Activated CD4-positive, alpha-beta T cell treated with anti-CD3 and anti-CD28 coated beads, Interleukin-2, amount 50 U/mL, for 48 hours (primary cell): Measurements from ENCODE around the gene SLC39A7.
"Not testable (repeated sequence)": the region's sequence is repeated elsewhere in the genome, so short reads cannot be mapped to it uniquely, and the experiment has no call there.

Experiments
- DNase-seq, 2 experiments: peaks; one replicate each; pipeline ENCODE4 v3.0.0-alpha.2; 2020

The SLC39A7 gene

DNA sequence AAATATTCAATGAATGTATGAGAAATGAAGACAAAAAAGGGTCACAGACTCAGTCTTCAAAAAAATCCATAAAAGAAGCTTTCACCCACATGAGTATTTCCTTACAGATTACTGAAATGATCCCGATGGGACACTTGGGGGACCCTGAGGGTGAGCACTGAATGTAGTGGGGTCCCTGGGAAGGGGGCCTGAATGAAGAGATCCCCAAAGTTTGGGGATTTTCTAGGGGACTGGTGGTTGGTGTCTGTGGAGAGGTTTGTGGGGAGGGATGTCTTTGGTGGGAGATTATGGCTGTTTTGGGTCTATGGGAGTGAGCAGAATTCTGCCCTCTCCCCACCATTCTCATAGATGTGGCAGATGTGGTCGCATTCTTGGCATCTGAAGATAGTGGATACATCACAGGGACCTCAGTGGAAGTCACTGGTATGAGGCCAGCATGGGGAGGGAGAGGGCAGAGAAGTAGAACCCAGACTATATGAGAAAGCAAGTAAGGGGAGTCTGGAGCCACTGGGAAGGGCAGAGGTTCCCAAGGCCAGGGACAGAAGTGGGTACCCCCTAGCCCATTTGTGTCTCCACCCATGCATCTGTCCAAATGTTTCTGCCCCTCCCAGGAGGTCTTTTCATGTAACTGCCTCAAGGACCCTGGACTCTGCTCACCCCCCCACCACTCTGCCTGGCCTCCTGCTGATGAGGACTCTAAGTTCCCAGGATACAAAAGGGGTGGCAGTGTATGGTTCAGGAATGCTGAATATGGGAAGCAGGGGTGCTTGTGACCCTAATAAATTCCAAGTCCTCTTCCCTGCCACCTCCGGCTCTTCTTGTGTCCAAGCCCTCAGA is 5.6 kb downstream of the SLC39A7 start:
- peak in 1 of 2 experiments; percentile 39 for DNase-seq

DNA sequence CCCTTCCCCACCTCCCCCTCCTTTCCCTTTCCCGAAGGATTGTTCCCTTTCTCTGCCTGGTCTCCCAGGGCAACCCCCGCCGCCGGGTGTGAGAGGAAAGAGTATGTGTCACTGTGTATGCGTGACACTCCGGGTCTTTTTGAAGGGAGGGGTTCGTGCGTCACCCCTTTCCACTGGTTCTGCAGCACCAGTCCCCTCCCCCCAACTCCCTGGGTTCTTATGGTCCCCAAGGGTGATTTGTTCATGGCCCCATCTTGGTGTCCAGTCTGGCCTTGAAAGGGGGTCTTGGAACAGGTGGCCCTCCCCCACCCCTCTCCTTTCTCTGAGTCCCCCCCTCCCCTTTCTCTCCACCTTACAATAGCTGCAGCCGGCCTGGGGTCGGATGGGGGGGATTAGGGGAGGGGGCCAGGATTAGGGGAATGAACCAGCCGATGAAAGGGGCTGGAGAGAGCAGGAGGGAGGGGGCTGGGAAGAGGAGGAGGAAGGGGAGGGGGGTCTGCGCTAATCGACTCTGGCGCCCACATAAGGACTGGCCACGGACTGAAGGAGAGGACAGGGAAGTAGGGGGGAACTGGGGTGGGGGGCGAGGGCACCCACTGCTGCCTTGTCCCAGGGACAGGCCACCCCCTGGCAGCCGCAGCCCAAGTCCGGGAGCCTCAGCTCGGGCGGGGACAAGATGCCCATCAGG is 6.3 kb downstream of the SLC39A7 start:
- DNase-seq, result peak in 1 of 2 experiments; percentile 22

DNA sequence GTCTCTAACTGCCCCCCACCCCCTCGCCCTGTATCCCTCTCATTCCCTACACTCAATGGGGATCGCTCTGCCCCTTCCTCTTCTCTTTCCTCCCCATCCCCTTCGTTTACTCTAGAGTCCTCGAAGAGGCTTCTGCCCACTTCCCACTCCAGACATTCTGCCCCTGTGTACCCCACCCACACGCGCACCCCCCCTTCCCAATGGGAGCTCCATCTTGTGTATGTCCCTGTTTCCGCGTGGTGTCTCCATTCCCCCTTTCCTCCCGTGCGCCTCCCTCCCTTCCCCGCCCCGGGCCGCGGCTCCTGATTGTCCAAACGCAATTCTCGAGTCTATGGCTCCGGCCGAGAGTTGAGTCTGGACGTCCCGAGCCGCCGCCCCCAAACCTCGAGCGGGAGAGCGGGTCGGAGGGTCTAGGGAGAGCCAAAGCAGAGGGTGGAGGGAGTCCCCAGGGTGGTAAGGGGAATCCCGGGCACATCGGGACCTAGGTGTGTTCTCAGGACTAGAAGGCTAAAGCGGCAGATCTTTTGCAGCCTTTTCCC is 7.0 kb downstream of the SLC39A7 start:
- no peak for DNase-seq

DNA sequence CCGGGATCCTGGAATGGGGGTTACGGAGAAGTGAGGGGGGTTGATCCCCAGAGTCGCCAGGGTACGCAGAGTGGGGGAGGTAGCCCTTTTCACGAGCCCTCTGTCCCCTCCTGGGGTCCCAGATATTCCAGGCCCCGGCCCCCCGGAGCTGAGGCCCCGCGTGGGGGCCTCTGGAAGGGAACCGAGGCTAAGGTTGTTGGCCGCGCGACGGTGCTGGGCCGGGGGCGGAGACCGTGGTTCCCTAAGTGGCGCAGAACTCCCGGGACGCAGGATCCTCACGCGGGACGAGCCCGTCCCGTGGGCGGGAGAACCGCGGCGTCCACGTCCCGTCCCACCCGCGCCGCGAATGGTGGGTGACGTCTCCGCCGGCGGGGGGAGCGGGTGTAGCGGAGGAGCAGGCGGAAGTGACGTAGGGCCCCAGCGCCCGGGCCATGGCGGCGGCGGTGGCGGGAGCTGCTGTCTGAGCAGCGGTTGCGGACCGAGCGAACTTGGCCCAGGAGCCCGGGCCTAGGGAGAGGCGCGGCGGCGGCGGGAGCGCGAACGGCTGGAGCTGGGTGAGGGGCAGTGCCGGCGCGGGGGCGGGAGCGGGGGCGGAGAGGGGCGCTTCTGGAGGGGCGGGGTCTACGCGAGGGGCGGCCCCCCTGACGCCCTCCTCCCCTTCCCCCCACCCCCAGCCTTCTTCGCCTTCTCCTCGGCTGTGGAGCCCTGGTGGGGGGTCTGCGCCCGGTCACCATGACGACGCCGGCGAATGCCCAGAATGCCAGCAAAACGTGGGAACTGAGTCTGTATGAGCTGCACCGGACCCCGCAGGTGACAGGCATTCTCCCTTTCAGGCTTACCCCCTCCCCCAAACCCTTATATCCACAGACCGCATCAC is 7.7 kb downstream of the SLC39A7 start, which contains the start of gene RING1:
RING1 (plus strand) TSS at position 410 of the 877 bp plus-strand sequence; CDS start at position 733, 323 bp downstream.
- peak; percentile 82 to 87 for DNase-seq

DNA sequence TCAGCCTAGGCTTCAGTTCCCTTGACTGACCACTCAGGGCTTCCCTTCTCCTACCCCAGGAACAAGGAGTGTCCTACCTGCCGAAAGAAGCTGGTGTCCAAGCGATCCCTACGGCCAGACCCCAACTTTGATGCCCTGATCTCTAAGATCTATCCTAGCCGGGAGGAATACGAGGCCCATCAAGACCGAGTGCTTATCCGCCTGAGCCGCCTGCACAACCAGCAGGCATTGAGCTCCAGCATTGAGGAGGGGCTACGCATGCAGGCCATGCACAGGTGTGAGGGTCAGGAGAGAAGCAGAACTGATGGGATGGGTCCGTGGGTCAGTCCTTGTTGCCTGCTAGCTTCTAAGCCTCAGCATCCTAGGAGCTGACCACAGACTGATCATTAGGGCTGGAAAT is 9.2 kb downstream of the SLC39A7 start:
- DNase-seq, result no peak

DNA sequence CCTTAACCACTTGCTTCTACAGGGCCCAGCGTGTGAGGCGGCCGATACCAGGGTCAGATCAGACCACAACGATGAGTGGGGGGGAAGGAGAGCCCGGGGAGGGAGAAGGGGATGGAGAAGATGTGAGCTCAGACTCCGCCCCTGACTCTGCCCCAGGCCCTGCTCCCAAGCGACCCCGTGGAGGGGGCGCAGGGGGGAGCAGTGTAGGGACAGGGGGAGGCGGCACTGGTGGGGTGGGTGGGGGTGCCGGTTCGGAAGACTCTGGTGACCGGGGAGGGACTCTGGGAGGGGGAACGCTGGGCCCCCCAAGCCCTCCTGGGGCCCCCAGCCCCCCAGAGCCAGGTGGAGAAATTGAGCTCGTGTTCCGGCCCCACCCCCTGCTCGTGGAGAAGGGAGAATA is 10.5 kb downstream of the SLC39A7 start:
- no peak for DNase-seq

DNA sequence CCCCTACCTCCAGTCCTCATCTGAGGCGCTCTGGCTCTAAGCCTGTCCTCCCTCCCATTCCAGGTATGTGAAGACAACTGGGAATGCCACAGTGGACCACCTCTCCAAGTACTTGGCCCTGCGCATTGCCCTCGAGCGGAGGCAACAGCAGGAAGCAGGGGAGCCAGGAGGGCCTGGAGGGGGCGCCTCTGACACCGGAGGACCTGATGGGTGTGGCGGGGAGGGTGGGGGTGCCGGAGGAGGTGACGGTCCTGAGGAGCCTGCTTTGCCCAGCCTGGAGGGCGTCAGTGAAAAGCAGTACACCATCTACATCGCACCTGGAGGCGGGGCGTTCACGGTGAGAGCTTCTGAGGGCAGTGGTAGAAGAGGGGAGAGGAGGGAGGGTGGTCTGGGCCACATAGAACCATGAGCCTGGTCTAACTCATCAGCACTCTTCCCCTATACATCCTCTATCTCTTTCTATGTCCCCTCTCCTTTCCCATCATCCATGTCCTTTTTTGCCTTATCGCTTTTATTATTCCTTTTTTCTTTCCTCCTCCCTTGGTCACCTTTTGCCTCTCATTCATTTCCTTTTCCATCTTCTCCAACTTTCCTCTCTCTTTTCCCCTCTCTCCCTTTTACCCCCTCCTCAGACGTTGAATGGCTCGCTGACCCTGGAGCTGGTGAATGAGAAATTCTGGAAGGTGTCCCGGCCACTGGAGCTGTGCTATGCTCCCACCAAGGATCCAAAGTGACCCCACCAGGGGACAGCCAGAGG is 11.2 kb downstream of the SLC39A7 start:
- DNase-seq, result no peak

DNA sequence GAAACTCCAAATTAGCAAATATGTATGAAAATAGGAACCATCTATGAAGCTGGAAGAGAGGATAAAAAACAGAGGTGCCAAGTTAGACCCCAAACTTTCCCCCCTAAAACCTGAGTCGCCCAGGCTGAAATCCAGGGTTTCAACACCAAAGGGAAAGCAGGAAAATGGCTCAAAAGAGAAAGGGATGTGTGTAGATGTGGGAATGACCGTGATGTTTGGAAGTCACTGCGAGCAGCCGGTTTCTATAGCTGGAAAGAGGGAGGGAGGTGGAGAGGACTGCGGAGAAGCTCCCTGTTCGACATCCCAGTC is 12.1 kb downstream of the SLC39A7 start:
- DNase-seq, result no peak

DNA sequence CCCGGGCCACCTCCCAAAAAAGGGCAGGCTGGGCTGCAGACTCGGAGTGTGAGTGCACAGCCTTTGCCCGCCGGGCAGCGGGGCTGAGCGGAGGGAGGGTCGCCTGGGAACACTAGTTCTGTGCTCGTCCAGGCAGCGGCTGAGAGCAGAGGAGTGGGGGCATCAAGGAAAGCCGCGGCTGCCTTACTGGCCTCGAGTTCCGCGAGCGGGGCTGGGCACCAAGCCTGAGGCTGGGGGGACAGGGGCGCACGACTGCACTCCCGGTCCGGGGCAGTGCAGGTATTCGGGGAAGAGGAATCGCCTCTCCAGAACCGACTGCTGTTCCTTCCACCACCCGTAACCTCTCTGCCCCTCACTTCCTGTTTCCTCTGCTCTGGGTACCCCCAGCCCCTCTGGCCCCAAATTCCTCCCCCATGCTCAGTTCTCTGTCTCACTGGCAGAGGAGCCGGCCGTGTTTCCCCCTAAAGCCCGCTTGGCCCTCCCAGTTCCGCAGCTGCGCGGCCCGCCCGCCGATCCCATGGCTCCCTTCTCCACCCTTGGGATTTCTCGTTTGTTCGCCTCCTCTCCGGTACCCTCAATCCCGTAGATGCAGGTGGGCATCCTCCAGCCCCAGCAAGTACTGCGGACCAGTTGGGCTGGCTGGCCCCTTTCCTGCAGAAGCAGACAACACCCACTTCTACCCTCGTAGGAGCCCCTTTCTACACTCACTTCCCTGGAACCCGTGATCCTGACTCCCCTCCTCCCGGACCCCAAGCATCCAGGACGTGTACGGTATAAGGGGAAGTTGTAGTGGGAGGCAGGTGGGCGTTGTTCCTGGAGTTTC is 12.7 kb downstream of the SLC39A7 start:
- DNase-seq, result peak in 1 of 2 experiments; percentile 36

DNA sequence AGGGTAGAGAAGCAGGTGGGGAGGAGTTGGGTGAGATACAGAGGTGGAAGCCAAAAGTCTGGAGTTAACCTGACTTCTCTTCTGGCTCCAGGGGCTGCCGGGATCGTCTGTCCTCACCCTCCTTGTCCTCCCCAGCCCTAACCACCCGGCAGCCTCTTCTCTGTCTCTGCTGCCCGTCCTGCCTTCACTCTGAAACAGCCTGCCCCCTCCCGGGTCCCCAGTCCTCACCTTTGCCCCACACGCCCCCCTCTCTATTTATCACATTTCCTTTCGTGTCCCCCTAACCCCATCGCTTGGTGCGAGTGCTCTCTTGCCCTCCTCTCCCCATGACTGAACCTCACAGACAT is 13.3 kb downstream of the SLC39A7 start:
- DNase-seq, result no peak

DNA sequence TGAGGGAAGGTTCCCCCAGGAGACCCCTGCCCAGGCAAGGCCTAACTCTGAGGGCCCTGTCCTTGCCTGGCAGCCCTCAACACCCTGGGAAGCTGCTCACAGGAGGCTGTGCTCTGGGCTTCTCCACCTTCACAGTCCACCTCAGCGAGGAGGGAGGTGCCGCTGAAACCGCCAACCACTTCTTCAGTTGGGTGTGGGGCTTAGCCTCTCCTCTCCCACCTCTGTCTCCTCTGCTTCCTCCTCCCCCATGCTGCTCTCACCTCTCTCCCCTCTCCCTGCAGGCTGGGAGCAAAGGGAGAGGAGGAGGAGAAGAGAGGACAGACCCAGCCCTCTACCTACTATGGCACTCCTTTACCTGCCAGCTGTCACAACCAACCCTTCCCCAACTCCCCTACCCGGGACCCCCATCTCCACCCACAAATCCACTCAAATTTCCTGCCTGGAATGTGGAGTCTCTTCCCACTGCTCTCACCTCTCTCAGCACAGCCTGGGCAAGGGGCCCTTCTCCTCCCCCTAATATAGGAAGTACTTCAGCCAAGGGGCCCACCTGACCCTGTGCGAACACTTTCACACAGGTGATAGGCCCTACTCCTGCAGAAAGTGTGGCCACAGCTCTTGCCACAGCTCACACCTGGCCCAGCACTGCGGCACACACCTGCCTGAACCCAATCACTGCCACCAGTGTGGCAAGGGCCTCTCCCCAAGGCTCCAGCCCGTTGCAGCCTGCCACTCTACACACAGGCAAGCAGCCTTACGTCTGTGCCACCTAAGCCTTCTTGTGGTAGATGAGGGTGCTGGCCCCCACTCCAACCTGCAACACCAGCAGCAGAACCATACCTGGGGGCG is 14.8 kb downstream of the SLC39A7 start:
- no peak for DNase-seq

DNA sequence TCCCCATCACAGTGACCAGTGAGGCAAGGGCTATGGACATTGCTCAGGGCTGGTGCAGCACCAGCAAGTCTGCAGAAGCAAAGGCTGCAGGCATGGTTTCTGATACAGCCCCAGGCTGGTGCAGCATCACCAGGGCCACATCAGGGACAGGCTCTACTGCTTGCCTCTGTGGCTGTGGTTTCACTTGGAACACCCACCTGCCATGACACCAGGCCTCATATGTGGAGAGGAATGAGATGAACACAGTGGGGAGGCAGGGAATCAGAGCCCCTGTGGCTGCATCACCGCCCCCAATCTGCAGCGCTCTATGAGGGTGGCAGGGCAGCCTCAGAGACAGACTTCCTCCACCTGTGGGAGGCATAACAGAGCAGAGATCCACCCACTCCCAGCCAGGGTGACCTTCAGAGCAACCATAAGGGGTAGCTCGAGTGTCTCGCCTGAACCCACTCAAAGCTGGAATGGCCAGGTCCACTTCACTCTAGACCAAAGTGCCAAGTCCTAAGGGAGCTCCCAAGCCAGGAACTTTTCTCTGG is 15.5 kb downstream of the SLC39A7 start:
- DNase-seq, result no peak

DNA sequence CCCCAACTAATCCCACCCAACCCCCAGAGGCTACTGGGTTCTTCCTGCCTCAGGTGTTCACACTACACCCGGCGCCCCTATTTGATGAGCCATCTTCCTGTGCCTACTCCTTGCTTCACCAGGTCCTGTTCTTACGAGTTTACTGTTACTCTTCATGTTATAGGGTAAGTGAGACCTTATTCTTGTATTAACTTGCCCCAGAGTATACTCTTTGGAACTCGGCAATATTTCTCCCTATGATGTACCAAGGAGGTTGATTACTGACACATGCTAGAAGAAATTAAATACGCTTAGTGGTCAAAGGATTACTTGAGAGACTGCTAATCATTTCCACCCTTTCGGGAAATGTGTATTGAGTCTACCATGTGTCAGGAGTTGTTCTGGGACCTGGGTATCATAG is 16.6 kb downstream of the SLC39A7 start:
- no peak for DNase-seq

DNA sequence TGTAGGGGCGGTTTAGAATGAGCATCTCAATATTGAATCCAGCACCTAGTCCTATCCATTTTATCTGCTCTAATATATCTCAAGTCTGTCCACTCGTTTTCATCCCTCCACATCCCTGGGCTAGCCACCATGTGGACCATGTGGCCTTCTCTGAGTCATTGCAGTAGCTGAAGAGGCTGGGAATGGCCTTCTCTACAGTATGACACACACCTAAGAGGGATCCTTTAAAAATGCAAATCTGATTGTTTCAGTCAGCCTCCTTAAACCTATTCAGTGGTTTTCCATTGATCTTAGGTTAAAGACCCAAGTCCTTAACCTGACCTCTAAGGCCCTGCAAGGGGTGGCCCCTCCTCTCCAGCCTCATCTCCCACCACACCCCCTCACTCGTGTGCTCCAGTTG is 17.0 kb downstream of the SLC39A7 start:
- no peak for DNase-seq

DNA sequence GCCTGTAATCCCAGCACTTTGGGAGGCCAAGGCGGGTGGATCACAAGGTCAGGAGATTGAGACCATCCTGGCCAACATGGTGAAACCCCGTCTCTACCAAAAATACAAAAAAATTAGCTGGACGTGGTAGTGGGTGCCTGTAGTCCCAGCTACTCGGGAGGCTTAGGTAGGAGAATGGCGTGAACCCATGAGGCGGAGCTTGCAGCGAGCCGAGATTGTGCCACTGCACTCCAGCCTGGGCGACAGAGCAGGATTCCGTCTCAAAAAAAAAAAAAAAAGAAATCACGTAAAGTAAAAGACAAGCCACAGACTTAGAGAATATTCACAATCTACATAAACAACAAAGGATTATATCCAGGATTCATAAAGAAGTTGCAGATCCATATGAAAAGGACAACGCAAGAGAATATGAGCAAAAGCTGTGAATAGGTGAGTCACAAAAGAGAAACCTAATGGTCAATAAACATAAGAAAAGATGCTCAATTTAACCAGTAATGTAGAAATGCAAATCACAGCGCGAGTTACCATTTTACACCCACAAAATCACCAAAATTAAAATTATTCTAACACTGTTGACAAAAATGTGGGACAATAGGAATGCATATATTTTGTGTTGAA is 25.9 kb downstream of the SLC39A7 start:
- DNase-seq, result not testable (repeated sequence)

DNA sequence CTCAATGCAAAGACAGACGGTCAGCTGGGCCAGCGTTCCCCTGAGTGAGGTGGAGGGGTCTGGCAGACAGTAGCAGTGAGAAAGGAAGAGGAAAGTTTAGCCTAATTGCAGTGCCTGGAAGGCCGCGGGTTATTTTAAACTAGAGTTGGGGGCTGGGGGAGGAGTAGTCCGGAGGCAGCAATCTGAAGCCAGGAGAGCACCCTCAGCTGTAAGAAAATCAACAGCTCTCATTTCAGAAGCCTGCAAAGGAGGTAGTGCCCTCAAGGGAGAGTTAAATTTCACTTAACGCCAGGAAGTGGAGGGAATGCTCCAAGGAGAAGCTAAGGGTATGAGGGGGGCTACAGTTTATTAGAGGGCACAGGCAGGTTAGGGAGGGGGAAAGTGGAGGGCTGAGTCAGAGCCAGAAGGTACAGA is 34.6 kb downstream of the SLC39A7 start:
- DNase-seq, result no peak

DNA sequence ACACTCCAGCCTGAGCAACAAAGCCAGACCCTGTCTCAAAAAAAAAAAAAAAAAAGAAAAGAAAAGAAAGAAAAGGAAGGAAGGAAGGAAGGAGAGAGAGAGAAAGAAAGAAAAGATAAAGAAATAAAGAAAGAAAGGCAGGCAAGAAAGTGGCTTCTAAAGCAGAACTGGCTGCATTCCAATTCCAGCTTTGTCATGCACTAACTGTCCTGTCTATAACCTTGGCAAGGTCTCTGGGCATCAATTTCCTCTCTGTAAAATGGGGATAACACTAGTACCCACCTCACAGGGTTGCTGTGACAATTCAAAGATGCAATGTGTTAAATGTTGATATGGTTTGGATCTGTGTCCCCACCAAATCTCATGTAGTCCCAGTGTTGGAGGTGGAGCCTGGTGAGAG is 35.7 kb downstream of the SLC39A7 start:
- DNase-seq, result no peak

DNA sequence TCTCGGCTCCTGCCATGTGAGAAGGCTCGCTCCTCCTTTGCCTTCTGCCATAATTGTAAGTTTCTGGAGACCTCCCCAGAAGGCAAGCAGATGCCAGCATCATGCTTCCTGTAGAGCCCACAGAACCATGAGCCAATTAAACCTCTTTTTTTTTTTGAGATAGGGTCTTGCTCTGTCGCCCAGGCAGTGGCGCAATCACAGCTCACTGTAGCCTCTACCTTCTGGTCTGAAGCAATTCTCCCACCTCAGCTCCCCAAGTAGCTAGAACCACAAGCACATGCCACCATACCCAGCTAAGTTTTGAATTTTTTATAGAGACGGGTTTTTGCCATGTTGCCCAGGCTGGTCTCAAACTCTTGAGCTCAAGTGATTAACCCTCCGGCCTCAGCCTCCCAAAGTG is 36.2 kb downstream of the SLC39A7 start:
- DNase-seq, result no peak

DNA sequence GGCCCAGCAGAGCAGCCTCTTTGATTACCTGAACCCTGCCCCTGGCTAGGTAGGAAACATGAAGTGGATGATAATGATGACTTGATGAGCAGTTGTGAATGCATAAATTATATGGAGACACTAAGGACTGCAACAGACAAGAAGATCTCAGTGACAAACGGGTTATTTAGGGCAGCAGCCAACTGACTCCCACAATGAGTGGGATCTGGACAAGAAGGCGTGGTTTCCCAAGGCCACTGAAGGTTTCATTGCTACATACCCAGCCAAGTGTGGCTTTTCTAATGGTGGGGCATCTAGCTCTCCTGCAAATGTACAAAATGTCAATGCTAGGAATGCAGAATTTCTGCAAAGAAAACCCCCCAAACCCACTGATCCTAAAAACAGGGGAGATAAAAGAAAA is 37.1 kb downstream of the SLC39A7 start:
- DNase-seq, result no peak

DNA sequence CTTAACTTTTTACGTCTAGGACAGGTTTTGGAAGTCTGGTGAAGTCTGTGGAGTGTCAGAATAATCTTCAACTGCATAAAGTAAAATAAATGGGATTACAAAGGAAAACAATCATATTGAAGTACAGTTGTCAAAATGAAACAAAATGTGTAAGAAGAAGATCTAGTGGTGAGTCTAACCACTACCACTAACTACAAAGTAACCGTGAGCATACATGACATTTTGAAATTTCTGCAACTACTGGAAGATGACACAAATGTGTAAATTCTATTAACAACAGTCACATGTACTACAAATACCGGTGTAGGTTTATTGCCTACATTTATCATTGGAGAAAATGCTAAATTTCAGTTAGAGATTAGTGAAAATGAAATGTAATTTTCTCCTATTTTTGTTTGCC is 41.3 kb downstream of the SLC39A7 start:
- DNase-seq, result no peak
